ENCODE results near the gene ELL2. TPM values are rescaled to one million over a fixed set of nuclear protein-coding genes. Genes with fewer than 3 reads are reported as not detected.

Gene ELL2
- total and polyA plus RNA-seq, 2 of the 13 experiments (the other 11 are each of a cell fraction or from before 2014, with no cell fraction given) = 78.9 to 97.1 TPM

GRCh38 chr5:95861221-95861863 lies 100.3 kb downstream of the ELL2 start (continued):
- TF ChIP-seq ZXDC (CRISPR knock-in tag; IDR thresholded peaks at IDR 0.05) (no peak), HOMEZ (CRISPR knock-in tag; IDR thresholded peaks at IDR 0.05; ENCODE audit: low read depth) (peak; percentile 58; the same call in 1 of the 2 replicates), KIAA2018 (CRISPR knock-in tag; IDR thresholded peaks at IDR 0.05; ENCODE audit: borderline replicate concordance) (no peak), ZNF709 (CRISPR knock-in tag; IDR thresholded peaks at IDR 0.05) (no peak), ZSCAN9 (CRISPR knock-in tag; IDR thresholded peaks at IDR 0.05; ENCODE audit: borderline replicate concordance) (peak; percentile 79; the same call in 1 of the 2 replicates), PTBP1 (IDR thresholded peaks at IDR 0.05; ENCODE audit: low read depth, low read length, poor library complexity, severe bottlenecking) (no peak), ZBTB3 (CRISPR knock-in tag; IDR thresholded peaks at IDR 0.05; ENCODE audit: borderline replicate concordance, low read depth) (no peak), GATAD1 (CRISPR knock-in tag; IDR thresholded peaks at IDR 0.05) (peak; percentile 49), DR1 (CRISPR knock-in tag; IDR thresholded peaks at IDR 0.05) (no peak), ZBTB43 (CRISPR knock-in tag; conservative IDR thresholded peaks at IDR 0.05) (peak; percentile 52; the same call in 1 of the 2 replicates), CERS6 (CRISPR knock-in tag; IDR thresholded peaks at IDR 0.05) (no peak)

All from HepG2 (cell line).